Inflammatory macrophage treated with lipopolysaccharide for 4 hours (primary cell): Measurements from ENCODE around the gene CDNF.
"Not testable (repeated sequence)": the region's sequence is repeated elsewhere in the genome, so short reads cannot be mapped to it uniquely, and the experiment has no call there.

Experiments
- DNase-seq: peaks from one replicate; pipeline ENCODE4 v3.0.0-alpha.2; 2020

CDNF gene

GRCh38 chr10:14837757-14838581, at the start of gene CDNF, which contains the start of the genes HSPA14 and MSANTD7:
Gene CDNF (minus strand): TSS chr10:14838037. CDS start chr10:14837946, 91 bp downstream.
Gene HSPA14 (plus strand): TSS chr10:14838306. CDS start chr10:14838403, 97 bp downstream.
Gene MSANTD7 (plus strand): TSS chr10:14838306. CDS start chr10:14842285, 3,979 bp downstream.
- peak; percentile 100 for DNase-seq

GRCh38 chr10:14884082-14884481, 46.2 kb upstream of the CDNF start:
- peak; percentile 15 for DNase-seq

GRCh38 chr10:14880229-14880628, 42.4 kb upstream of the CDNF start:
- no peak for DNase-seq

- DNase-seq: no peak
These were observed 42.0 kb upstream of the CDNF start for GRCh38 chr10:14879928-14880193.

GRCh38 chr10:14879124-14879927, 41.5 kb upstream of the CDNF start:
- peak; percentile 14 for DNase-seq

- DNase-seq: peak; percentile 97
These were observed 40.7 kb upstream of the CDNF start, which contains the start of gene SUV39H2 for GRCh38 chr10:14878266-14879123. Gene SUV39H2 (plus strand): TSS chr10:14878866. CDS start chr10:14878889, 23 bp downstream.

- DNase-seq: no peak
These were observed 38.9 kb upstream of the CDNF start for GRCh38 chr10:14876764-14877163.

- peak; percentile 26 for DNase-seq
These were observed 38.1 kb upstream of the CDNF start for GRCh38 chr10:14875941-14876340.

GRCh38 chr10:14873090-14873760, 35.4 kb upstream of the CDNF start:
- DNase-seq: no peak

- not testable (repeated sequence) for DNase-seq
These were observed 27.0 kb upstream of the CDNF start for GRCh38 chr10:14864871-14865270.

- not testable (repeated sequence) for DNase-seq
These were observed 26.6 kb upstream of the CDNF start for GRCh38 chr10:14864466-14864865.

GRCh38 chr10:14860791-14861190, 23.0 kb upstream of the CDNF start:
- no peak for DNase-seq

- DNase-seq: peak; percentile 35
These were observed 21.9 kb upstream of the CDNF start for GRCh38 chr10:14859775-14860174.

GRCh38 chr10:14859043-14859442, 21.2 kb upstream of the CDNF start:
- no peak for DNase-seq

- DNase-seq: peak; percentile 32
These were observed 20.6 kb upstream of the CDNF start for GRCh38 chr10:14858338-14858960.

GRCh38 chr10:14855453-14855852, 17.6 kb upstream of the CDNF start:
- no peak for DNase-seq

GRCh38 chr10:14852236-14852635, 14.4 kb upstream of the CDNF start:
- DNase-seq: no peak

- no peak for DNase-seq
These were observed 7.1 kb upstream of the CDNF start for GRCh38 chr10:14844948-14845347.

GRCh38 chr10:14843327-14843988, 5.6 kb upstream of the CDNF start:
- no peak for DNase-seq

GRCh38 chr10:14840178-14840577, 2.3 kb upstream of the CDNF start:
- DNase-seq: no peak

GRCh38 chr10:14839305-14839695, 1.5 kb upstream of the CDNF start:
- DNase-seq: no peak
